Fibroblast of lung (primary cell): ENCODE data around the gene PRODH. TPM values are rescaled to one million over a fixed set of nuclear protein-coding genes. Genes with fewer than 3 reads are reported as not detected.

Source experiments
- DNase-seq, 2 donors: peaks; one replicate each; pipeline versions ENCODE4 v3.0.0 to v3.0.0-alpha.2; 2010; ENCODE audit warnings: low read depth in 2 of 2
- H2AFZ ChIP-seq: 2 replicates; pipeline ENCODE4 v1.5.1; 2012; ENCODE audit warnings: low read length, control low read depth, inconsistent platforms
- H3K27ac ChIP-seq: 2 replicates; pipeline ENCODE4 v1.5.1; 2011; ENCODE audit warnings: low read length, control low read depth; ENCODE audit not compliant: insufficient read depth
- H3K27me3 ChIP-seq: 2 replicates; pipeline ENCODE4 v1.5.1; 2011; ENCODE audit warnings: mild to moderate bottlenecking, low read length; ENCODE audit not compliant: control insufficient read depth, insufficient read depth
- H3K36me3 ChIP-seq: 2 replicates; pipeline ENCODE4 v1.5.1; 2011; ENCODE audit warnings: low read length; ENCODE audit not compliant: control insufficient read depth, insufficient read depth
- H3K4me1 ChIP-seq: 2 replicates; pipeline ENCODE4 v1.5.1; 2011; ENCODE audit warnings: low read length; ENCODE audit not compliant: control insufficient read depth, insufficient read depth; ENCODE audit errors: extremely low read depth
- H3K4me2 ChIP-seq: 2 replicates; pipeline ENCODE4 v1.5.1; 2011; ENCODE audit warnings: low read length, control low read depth; ENCODE audit not compliant: insufficient read depth; ENCODE audit errors: extremely low read depth
- H3K4me3 ChIP-seq, 4 experiments: fragments of 200-600 bp in 1 of 4; sonication (generic) in 1 of 4; replicated peaks in 1 of 4; 2 replicates each; pipeline ENCODE4 v1.5.1; 2011 to 2016; ENCODE audit warnings: low read length in 4 of 4, low read depth in 3 of 4, mild to moderate bottlenecking in 3 of 4, control low read depth in 2 of 4, inconsistent platforms in 1 of 4, mixed read lengths in 1 of 4; ENCODE audit not compliant: insufficient read depth in 1 of 4; ENCODE audit errors: control extremely low read depth in 1 of 4
- H3K79me2 ChIP-seq: 2 replicates; pipeline ENCODE4 v1.5.1; 2012; ENCODE audit warnings: mild to moderate bottlenecking, low read length, inconsistent platforms; ENCODE audit not compliant: control insufficient read depth, insufficient read depth
- H3K9ac ChIP-seq: 2 replicates; pipeline ENCODE4 v1.5.1; 2011; ENCODE audit warnings: mild to moderate bottlenecking, low read length, control low read depth; ENCODE audit not compliant: insufficient read depth
- H3K9me3 ChIP-seq: 2 replicates; pipeline ENCODE4 v1.5.1; 2012; ENCODE audit warnings: low read depth, low read length; ENCODE audit not compliant: control insufficient read depth, insufficient read depth
- H4K20me1 ChIP-seq: 2 replicates; pipeline ENCODE4 v1.5.1; 2011; ENCODE audit warnings: low read length; ENCODE audit not compliant: control insufficient read depth, insufficient read depth; ENCODE audit errors: extremely low read depth
- EZH2 ChIP-seq: IDR thresholded peaks from 2 replicates; pipeline ENCODE4 v1.5.1; 2012; ENCODE audit warnings: low read length, control low read depth, mild to moderate bottlenecking; ENCODE audit errors: missing control alignments
- polyA plus RNA-seq, 2 donors: library from polyadenylated mRNA; depleted of rRNA in 1 of 2; stranded (reverse) in 1 of 2; unstranded in 1 of 2; fragments of >200 nt; gene quantifications; 2 replicates each; pipeline ENCODE4 v1.2.1, GENCODE V29; 2011 to 2012; ENCODE audit warnings: missing spikeins in 1 of 2
- total RNA-seq: library from RNA; depleted of rRNA; stranded (reverse); fragments of >200 nt; gene quantifications from 2 replicates; pipeline ENCODE4 v1.2.1, GENCODE V29; 2014
- TF ChIP-seq, protein P1 (sequence below), 2 donors: IDR thresholded peaks in 1 of 2; conservative IDR thresholded peaks in 1 of 2; 1 replicate in 1 of 2; 2 replicates in 1 of 2; pipeline ENCODE4 v1.5.1; 2011 to 2012; ENCODE audit warnings: low read length in 2 of 2, control low read depth in 1 of 2, inconsistent platforms in 1 of 2, low read depth in 1 of 2, mild to moderate bottlenecking in 1 of 2

The PRODH gene
- total and polyA plus RNA-seq, 2 donors (not counting 1 experiment from before 2014, with no cell fraction given) = 0.06 TPM; not detected in 1

GRCh38 chr22:18929459-18929858, 6.6 kb downstream of the PRODH start:
- no peak overlapping the region for H2AFZ ChIP-seq
- TF ChIP-seq, protein P1, sequence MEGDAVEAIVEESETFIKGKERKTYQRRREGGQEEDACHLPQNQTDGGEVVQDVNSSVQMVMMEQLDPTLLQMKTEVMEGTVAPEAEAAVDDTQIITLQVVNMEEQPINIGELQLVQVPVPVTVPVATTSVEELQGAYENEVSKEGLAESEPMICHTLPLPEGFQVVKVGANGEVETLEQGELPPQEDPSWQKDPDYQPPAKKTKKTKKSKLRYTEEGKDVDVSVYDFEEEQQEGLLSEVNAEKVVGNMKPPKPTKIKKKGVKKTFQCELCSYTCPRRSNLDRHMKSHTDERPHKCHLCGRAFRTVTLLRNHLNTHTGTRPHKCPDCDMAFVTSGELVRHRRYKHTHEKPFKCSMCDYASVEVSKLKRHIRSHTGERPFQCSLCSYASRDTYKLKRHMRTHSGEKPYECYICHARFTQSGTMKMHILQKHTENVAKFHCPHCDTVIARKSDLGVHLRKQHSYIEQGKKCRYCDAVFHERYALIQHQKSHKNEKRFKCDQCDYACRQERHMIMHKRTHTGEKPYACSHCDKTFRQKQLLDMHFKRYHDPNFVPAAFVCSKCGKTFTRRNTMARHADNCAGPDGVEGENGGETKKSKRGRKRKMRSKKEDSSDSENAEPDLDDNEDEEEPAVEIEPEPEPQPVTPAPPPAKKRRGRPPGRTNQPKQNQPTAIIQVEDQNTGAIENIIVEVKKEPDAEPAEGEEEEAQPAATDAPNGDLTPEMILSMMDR (conservative IDR thresholded peaks at IDR 0.05 in 1 of 2, IDR thresholded peaks at IDR 0.05 in 1 of 2; ENCODE audit: low read depth in 1 of 2, low read length in 2 of 2) = no peak
- no peak for TF ChIP-seq EZH2
- H3K4me2 ChIP-seq = no peak overlapping the region
- H3K27me3 ChIP-seq = no peaks in the 10 kb centered on the region
- no peaks in the 10 kb centered on the region for H4K20me1 ChIP-seq
- H3K4me3 ChIP-seq = no peak overlapping the region
- no peak overlapping the region for H3K9ac ChIP-seq
- no peaks in the 10 kb centered on the region for H3K4me1 ChIP-seq
- H3K36me3 ChIP-seq = no peaks in the 10 kb centered on the region
- no peaks in the 10 kb centered on the region for H3K9me3 ChIP-seq
- DNase-seq = no peak
- H3K79me2 ChIP-seq = no peaks in the 10 kb centered on the region
- H3K27ac ChIP-seq = no peak overlapping the region

DNA sequence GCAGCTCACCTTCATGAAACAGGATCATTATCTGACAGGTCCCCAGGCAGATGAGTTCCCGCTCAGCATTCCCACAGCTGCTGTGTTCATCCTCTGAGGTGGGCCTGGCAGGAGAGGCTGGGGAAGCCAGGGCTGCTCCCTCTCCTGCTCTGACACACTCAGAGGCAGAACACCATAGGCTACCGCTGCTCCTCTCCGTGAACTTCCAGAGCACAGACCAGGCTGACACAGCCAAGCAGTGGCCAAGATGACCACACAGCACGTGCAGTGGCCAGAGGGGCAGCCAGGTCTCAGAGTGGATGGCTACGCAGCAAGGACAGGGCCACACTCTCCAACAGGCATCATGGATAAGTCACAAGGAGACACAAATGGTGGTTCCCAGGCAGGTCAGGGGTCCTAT, 8.5 kb downstream of the PRODH start:
- Histone ChIP-seq H3K4me1 (no peaks in the 10 kb centered on the region), H3K4me2 (no peak overlapping the region), H3K9ac (no peak overlapping the region), H4K20me1 (no peaks in the 10 kb centered on the region), H3K36me3 (no peaks in the 10 kb centered on the region), H3K27ac (no peak overlapping the region), H3K79me2 (no peaks in the 10 kb centered on the region), H3K27me3 (no peaks in the 10 kb centered on the region), H3K9me3 (no peaks in the 10 kb centered on the region), H2AFZ (no peak overlapping the region), H3K4me3 (no peak overlapping the region)
- TF ChIP-seq, protein P1 (conservative IDR thresholded peaks at IDR 0.05 in 1 of 2, IDR thresholded peaks at IDR 0.05 in 1 of 2; ENCODE audit: low read depth in 1 of 2, low read length in 2 of 2) = no peak
- no peak for TF ChIP-seq EZH2
- no peak for DNase-seq

DNA sequence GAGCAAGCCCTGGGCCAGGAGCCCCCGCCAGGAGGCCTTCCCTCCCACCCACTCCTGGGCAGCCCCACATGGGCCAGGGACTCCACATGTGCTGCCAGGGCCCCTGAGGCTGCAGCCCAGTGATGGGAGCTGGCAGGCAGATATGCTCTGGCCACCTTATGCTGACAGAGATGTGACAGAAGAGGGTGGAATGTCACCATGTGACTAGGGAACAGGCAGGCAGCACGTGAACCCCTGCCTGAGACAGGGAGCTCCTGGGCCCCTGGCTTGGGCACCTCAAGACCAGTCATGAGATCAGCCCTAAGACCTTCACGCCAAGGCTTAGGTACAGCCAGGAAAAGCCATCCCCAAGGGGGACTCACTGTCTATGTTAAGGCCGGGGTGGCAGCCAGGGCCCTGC, 9.1 kb downstream of the PRODH start:
- DNase-seq = no peak
- H3K4me1 ChIP-seq = no peaks in the 10 kb centered on the region
- no peak overlapping the region for H3K9ac ChIP-seq
- no peak overlapping the region for H2AFZ ChIP-seq
- H3K9me3 ChIP-seq = no peaks in the 10 kb centered on the region
- no peaks in the 10 kb centered on the region for H3K27me3 ChIP-seq
- H3K4me3 ChIP-seq = no peak overlapping the region
- no peaks in the 10 kb centered on the region for H4K20me1 ChIP-seq
- H3K36me3 ChIP-seq = no peaks in the 10 kb centered on the region
- no peaks in the 10 kb centered on the region for H3K79me2 ChIP-seq
- TF ChIP-seq EZH2 = no peak
- TF ChIP-seq, protein P1 (conservative IDR thresholded peaks at IDR 0.05 in 1 of 2, IDR thresholded peaks at IDR 0.05 in 1 of 2; ENCODE audit: low read depth in 1 of 2, low read length in 2 of 2) = no peak
- H3K4me2 ChIP-seq = no peak overlapping the region
- no peak overlapping the region for H3K27ac ChIP-seq
